ENCODE measurements around the gene FILIP1.

- TF ChIP-seq CTCF (conservative IDR thresholded peaks at IDR 0.05) (no peak), ZFX (IDR thresholded peaks at IDR 0.05) (no peak)
Measured at GRCh38 chr6:75246386-75246785, 247.2 kb downstream of the FILIP1 start.
